Tibial nerve (tissue), 4 donors: ENCODE results near the gene JAZF1. TPM values are rescaled to one million over a fixed set of nuclear protein-coding genes. Genes with fewer than 3 reads are reported as not detected.

Experiments
- DNase-seq, 2 donors: peaks; one replicate each; pipeline ENCODE4 v3.0.0-alpha.2; 2019; ENCODE audit warnings: low spot score in 2 of 2
- H3K27ac ChIP-seq, 4 donors: fragments of 200-600 bp; sonication (generic) in 3 of 4; one replicate each; pipeline ENCODE4 v1.5.1; 2017 to 2019; ENCODE audit warnings: mild to moderate bottlenecking in 1 of 4
- H3K27me3 ChIP-seq, 2 donors: fragments of 200-600 bp; sonication (generic) in 1 of 2; one replicate each; pipeline versions ENCODE4 v1.5.1 to v1.6.0; 2017 to 2019
- H3K36me3 ChIP-seq, 3 donors: fragments of 200-600 bp; sonication (generic); one replicate each; pipeline ENCODE4 v1.5.1; 2018 to 2019
- H3K4me1 ChIP-seq, 4 donors: fragments of 200-600 bp; sonication (generic) in 3 of 4; one replicate each; pipeline ENCODE4 v1.5.1; 2017 to 2019
- H3K4me3 ChIP-seq, 4 donors: fragments of 200-600 bp; sonication (generic) in 3 of 4; one replicate each; pipeline ENCODE4 v1.5.1; 2017 to 2019; ENCODE audit warnings: mild to moderate bottlenecking in 1 of 4, moderate library complexity in 1 of 4
- H3K9me3 ChIP-seq, 4 donors: fragments of 200-600 bp; sonication (generic) in 3 of 4; one replicate each; pipeline ENCODE4 v1.5.1; 2017 to 2019
- EP300 ChIP-seq, 2 donors: sonication (generic); formaldehyde crosslinking; IDR thresholded peaks; one replicate each; pipeline ENCODE4 v1.6.1; 2017; ENCODE audit warnings: antibody characterized with exemption in 2 of 2, mild to moderate bottlenecking in 1 of 2
- POLR2A ChIP-seq, 2 donors: fragments of 450-650 bp; IDR thresholded peaks; one replicate each; pipeline ENCODE4 v1.6.1; 2017; ENCODE audit warnings: antibody characterized with exemption in 2 of 2, mild to moderate bottlenecking in 2 of 2, moderate library complexity in 2 of 2
- WGBS, 2 donors: methylation state at CpG; one replicate each; pipeline ENCODE4 v1.1.5; 2018; 5-methylcytosine and 5-hydroxymethylcytosine counted together
- total RNA-seq, 4 donors: library from RNA; depleted of rRNA; stranded (reverse); fragments of >200 nt; gene quantifications; one replicate each; pipeline ENCODE4 v1.1.0, GENCODE V29; 2016
- TF ChIP-seq, protein P1 (sequence below), 5 experiments: fragments of 200-600 bp in 3 of 5; fragments of 450-650 bp in 2 of 5; sonication (generic) in 3 of 5; IDR thresholded peaks; one replicate each; pipeline ENCODE4 v1.5.1; 2016 to 2019; ENCODE audit warnings: antibody characterized with exemption in 5 of 5, mild to moderate bottlenecking in 3 of 5, moderate library complexity in 2 of 5

JAZF1 gene
- total RNA-seq, 4 donors from 2014 or later: 6.9 to 17.5 (median 10.7) TPM

- H3K4me1 ChIP-seq: no peaks in the 10 kb centered on the region
- TF ChIP-seq POLR2A (IDR thresholded peaks at IDR 0.05): no peak
- no peak for TF ChIP-seq EP300 (IDR thresholded peaks at IDR 0.05)
- TF ChIP-seq, protein P1, sequence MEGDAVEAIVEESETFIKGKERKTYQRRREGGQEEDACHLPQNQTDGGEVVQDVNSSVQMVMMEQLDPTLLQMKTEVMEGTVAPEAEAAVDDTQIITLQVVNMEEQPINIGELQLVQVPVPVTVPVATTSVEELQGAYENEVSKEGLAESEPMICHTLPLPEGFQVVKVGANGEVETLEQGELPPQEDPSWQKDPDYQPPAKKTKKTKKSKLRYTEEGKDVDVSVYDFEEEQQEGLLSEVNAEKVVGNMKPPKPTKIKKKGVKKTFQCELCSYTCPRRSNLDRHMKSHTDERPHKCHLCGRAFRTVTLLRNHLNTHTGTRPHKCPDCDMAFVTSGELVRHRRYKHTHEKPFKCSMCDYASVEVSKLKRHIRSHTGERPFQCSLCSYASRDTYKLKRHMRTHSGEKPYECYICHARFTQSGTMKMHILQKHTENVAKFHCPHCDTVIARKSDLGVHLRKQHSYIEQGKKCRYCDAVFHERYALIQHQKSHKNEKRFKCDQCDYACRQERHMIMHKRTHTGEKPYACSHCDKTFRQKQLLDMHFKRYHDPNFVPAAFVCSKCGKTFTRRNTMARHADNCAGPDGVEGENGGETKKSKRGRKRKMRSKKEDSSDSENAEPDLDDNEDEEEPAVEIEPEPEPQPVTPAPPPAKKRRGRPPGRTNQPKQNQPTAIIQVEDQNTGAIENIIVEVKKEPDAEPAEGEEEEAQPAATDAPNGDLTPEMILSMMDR (IDR thresholded peaks at IDR 0.05): no peak
- WGBS, 2 donors: 83 to 93% methylated on average over 1 of the region's 1 CpG
These were observed 220.2 kb downstream of the JAZF1 start for GRCh38 chr7:27960415-27960814.

DNA sequence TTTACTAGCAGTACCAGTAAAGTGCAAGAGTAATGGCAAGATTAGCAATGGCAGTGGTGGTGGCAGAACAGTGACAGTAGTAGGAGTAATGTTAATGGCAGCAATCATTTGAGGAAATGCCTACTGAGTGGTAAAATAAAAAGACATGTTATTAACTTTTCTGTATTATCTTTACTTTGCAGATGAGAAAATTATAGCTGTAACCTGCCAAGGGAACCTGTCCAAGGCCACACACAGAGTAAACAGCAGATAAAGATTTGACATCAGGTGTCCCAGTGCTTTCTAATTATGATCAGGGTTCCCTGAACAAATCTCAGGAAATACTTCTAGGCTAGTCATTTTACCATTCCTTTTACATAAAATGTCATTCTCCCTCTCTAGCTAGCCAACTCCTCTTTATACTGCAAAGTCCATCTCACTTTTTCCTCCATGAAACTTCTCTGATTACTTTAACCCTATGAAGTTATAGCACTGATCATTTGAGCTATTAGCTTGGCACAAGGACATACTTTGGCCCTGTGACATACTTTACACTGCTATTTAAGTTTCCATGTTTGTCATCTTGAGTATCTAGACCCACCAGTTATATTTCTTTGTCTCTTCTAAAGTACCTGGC lies 221.6 kb downstream of the JAZF1 start:
- Histone ChIP-seq H3K27me3 (no peaks in the 10 kb centered on the region), H3K9me3 (no peaks in the 10 kb centered on the region), H3K36me3 (no peaks in the 10 kb centered on the region), H3K27ac (no peak overlapping the region), H3K4me3 (no peak overlapping the region), H3K4me1 (no peaks in the 10 kb centered on the region)
- TF ChIP-seq POLR2A (IDR thresholded peaks at IDR 0.05) (no peak), EP300 (IDR thresholded peaks at IDR 0.05) (no peak)
- TF ChIP-seq, protein P1 (IDR thresholded peaks at IDR 0.05): no peak
- DNase-seq: no peak

More at GRCh38 chr7:27960415-27960814, 220.2 kb downstream of the JAZF1 start:
- Histone ChIP-seq H3K27me3 (no peaks in the 10 kb centered on the region), H3K36me3 (no peaks in the 10 kb centered on the region), H3K4me3 (no peak overlapping the region), H3K27ac (no peak overlapping the region), H3K9me3 (no peaks in the 10 kb centered on the region)
- no peak for DNase-seq

GRCh38 chr7:27955596-27955995 lies 225.0 kb downstream of the JAZF1 start:
- WGBS, 2 donors: 75 to 84% methylated on average over 2 of the region's 2 CpGs
- no peak for DNase-seq
- TF ChIP-seq EP300 (IDR thresholded peaks at IDR 0.05) (no peak), POLR2A (IDR thresholded peaks at IDR 0.05) (no peak)
- TF ChIP-seq, protein P1 (IDR thresholded peaks at IDR 0.05): no peak
- Histone ChIP-seq H3K4me1 (peaks cover 0 to 8% (median 0%) of the 10 kb centered on the region in 4 donors), H3K9me3 (no peaks in the 10 kb centered on the region), H3K4me3 (no peak overlapping the region), H3K27ac (no peak overlapping the region), H3K27me3 (no peaks in the 10 kb centered on the region), H3K36me3 (no peaks in the 10 kb centered on the region)

- Histone ChIP-seq H3K4me1 (peaks cover 0 to 8% (median 0%) of the 10 kb centered on the region in 4 donors), H3K9me3 (no peaks in the 10 kb centered on the region), H3K27ac (no peak overlapping the region), H3K27me3 (no peaks in the 10 kb centered on the region), H3K4me3 (no peak overlapping the region), H3K36me3 (no peaks in the 10 kb centered on the region)
- WGBS, 2 donors: 79 to 83% methylated on average over 3 of the region's 3 CpGs
- no peak for DNase-seq
- TF ChIP-seq POLR2A (IDR thresholded peaks at IDR 0.05) (no peak), EP300 (IDR thresholded peaks at IDR 0.05) (no peak)
- TF ChIP-seq, protein P1 (IDR thresholded peaks at IDR 0.05): no peak
These were observed 225.6 kb downstream of the JAZF1 start for GRCh38 chr7:27955011-27955410.

DNA sequence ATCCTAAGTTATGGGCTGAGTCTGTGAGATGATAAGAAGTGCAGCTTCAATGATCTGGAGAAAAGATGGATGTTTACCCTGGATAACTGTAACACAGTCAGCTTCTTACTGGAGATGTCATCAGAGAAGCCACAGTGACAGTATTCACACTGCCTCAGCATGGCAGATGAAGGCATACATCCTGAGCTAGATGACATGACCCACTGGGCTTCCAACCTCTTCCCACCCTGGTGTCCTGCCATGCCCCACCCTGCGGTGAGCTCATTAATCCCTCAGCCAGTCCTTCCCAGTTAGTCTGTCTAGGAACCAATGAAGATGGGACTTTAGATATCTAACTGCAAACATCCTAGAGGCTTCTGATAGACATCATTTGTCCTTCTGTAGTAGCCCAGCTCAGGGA lies 226.8 kb downstream of the JAZF1 start:
- H3K36me3 ChIP-seq: no peaks in the 10 kb centered on the region
- no peaks in the 10 kb centered on the region for H3K27me3 ChIP-seq
- no peaks in the 10 kb centered on the region for H3K9me3 ChIP-seq
- H3K27ac ChIP-seq: no peak overlapping the region
- peaks cover 0 to 8% (median 0%) of the 10 kb centered on the region in 4 donors for H3K4me1 ChIP-seq
- no peak for DNase-seq
- no peak overlapping the region for H3K4me3 ChIP-seq
- 100% methylated on average over 1 of the region's 1 CpG for WGBS, 2 donors
- TF ChIP-seq, protein P1 (IDR thresholded peaks at IDR 0.05): no peak
- TF ChIP-seq POLR2A (IDR thresholded peaks at IDR 0.05) (no peak), EP300 (IDR thresholded peaks at IDR 0.05) (no peak)
